Measurements from ENCODE around the gene CEACAM21.

CEACAM21 gene

DNA sequence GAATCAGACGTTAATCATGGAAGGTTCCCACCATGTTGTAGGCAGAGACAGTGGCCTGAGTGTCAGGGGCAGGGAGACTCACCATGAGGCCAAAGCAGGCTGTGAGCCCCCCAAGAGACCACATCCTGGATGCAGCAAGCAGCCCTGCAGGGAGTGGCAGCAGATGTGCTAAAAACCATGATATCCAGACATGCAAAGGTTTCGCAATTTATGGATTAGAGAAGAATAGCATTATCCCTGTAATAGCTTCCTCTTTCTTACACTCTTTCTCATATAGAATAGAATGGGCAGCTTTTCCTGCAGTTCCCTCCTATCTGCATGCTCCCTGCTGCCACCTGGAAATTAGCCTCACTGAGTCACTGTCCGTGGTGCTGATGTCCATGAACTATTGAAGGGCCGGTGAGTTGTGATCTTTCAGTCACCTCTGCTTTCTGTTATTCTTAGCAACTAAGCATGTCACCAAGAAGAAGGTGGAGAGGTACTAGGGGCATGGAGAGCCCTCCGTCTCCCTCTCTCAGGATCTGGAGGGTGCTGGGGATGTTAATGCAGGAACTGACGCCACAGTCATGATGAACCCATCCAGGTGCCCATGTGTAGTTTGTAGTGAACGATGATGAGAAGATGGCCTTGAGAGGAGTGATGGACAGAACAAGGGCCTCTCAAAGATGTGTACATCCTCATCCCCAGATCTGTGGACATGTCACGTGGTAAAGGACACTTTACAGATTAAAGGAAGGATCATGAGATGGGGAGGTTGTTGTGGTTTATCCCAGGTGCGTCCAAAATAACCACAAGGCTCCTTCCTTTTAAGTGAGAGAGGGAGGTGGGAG lies 41.0 kb downstream of the CEACAM21 start:
- no peak for DNase-seq (ENCODE audit: low spot score)

- no peak for DNase-seq (ENCODE audit: low spot score)
Observed at GRCh38 chr19:41617941-41618730, 42.2 kb downstream of the CEACAM21 start.

DNA sequence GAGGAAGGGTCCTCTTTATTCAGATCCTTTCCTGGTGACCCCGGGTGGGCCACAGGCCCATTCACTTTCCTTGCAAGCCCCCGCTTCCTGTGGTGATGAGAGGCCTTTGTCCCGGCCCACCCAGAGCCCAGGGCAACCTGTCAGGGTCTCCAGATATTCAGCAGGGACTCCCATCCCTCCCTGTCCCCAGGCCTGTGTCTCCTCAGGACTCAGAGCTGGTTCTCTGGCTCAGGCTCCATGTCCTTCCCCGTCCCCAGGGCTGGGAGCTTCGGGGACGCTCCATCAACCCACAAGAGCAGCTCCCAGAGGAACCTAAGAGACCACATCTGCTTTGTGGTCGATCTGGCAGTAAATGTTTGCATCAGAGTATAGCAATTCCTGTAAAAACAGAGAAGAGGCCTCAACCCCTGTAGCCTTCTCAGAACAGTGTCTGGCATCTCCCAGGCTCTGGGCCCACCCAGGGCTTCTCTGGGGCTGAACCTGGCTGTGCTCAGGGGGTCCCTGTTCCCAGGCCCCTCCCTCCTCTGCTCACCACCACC lies 43.1 kb downstream of the CEACAM21 start:
- no peak for DNase-seq (ENCODE audit: low spot score)

GRCh38 chr19:41620171-41620570 lies 44.2 kb downstream of the CEACAM21 start:
- DNase-seq (ENCODE audit: low spot score), result no peak

- DNase-seq (ENCODE audit: low spot score), result no peak
Observed at GRCh38 chr19:41621226-41621625, 45.3 kb downstream of the CEACAM21 start.

DNA sequence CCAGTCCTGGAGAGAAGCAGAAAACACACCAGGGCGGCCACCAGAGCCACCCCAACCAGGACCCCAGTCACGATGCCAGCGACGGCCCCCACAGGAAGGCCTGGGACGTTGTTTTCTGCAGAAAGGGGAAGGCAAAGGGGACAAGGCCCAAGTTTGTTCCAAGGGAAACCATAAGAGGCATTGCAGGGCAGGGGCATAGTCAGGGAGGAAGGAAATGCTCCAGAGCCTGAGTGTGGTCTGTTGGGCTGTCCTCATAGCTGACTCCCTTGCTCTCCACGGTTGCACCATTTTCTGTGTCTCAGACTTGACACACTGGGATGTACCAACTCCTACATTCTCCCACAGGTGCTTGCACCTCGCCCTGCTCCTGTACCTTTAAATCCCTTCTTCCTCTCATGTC lies 45.7 kb downstream of the CEACAM21 start:
- no peak for DNase-seq (ENCODE audit: low spot score)

DNA sequence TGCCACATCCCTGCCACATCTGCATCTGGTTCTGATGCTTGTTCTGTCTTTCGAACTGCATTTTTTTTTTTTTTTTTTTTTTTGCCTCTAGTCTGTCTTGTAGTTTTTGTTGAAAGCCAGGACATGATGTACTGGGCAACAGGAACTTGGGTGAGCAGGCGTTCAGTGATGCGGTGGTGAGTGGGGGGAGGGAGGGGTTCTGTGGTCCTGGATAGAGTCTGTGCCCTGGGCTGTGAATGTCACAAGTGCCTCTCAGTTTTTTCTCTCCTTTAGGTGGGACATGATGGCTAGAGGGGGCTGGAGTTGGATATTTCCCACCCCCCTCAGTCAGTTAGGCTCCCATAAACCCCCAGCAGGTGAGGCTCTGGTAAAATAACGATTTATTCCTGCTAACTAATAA lies 47.4 kb downstream of the CEACAM21 start:
- no peak for DNase-seq (ENCODE audit: low spot score)

- no peak for DNase-seq (ENCODE audit: low spot score)
Observed at GRCh38 chr19:41624515-41624914, 48.5 kb downstream of the CEACAM21 start.

DNA sequence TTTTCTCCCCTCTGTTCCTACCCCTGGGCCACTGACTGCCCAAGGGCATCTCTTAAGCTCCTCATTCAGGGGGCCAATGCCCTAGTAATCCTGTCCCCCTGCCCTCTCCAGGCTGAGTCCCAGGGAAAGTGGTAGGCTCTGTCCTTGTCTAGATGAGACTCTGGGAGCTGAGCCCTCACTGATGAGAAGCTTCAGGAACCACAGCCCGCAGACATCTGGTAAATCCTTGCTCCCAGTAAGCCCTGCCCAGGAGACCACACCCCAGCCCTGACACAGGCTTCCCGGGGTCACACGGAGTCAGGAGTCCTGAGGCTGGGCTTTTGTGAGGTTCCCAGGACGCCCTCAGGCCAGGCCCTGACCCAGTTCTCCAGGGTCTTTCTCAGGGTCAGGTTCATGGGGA lies 49.0 kb downstream of the CEACAM21 start:
- no peak for DNase-seq (ENCODE audit: low spot score)

- no peak for DNase-seq (ENCODE audit: low spot score)
Observed at GRCh38 chr19:41626278-41626677, 50.3 kb downstream of the CEACAM21 start.

- DNase-seq (ENCODE audit: low spot score), result no peak
Observed at GRCh38 chr19:41626877-41627276, 50.9 kb downstream of the CEACAM21 start, which contains the start of gene CEACAM4. Gene CEACAM4 (minus strand): TSS chr19:41627074. CDS start chr19:41626963, 111 bp downstream.

DNA sequence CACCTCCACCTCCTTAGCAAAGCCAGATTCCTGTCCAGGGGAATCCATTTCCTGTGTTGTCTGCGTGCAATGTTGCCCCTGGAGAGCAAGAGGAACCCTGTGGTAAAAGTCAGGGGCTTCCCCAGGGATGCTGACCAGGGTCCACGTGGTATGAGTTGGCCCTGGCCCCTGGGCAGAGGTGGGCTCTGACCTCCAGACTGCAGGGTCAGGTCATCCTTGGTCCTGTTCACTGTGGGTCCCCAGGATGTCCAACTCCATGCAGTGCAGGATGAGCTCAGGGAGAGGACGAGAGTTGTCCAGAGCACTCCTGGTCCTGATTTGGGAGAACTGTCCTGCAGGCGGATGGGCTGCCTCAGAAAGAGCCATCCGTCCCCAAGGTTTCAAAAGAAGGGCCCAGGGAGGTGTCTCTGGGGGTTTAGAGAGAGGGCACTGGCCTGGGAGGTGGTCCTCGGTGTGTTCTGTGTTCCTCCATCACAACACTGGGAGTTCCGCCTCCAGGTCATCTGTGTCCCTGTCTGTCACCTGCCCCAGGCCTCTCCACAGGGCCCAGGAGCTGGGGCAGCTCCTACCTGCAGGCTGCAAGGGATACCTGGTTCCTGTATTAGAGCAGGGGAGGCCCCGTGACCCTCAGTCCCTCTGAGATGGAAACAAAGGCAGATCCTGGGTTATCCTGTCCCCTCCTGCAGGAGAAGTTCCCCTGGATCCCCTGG lies 52.2 kb downstream of the CEACAM21 start:
- no peak for DNase-seq (ENCODE audit: low spot score)
